ENCODE measurements around the gene GMPPA.

GMPPA gene

DNA sequence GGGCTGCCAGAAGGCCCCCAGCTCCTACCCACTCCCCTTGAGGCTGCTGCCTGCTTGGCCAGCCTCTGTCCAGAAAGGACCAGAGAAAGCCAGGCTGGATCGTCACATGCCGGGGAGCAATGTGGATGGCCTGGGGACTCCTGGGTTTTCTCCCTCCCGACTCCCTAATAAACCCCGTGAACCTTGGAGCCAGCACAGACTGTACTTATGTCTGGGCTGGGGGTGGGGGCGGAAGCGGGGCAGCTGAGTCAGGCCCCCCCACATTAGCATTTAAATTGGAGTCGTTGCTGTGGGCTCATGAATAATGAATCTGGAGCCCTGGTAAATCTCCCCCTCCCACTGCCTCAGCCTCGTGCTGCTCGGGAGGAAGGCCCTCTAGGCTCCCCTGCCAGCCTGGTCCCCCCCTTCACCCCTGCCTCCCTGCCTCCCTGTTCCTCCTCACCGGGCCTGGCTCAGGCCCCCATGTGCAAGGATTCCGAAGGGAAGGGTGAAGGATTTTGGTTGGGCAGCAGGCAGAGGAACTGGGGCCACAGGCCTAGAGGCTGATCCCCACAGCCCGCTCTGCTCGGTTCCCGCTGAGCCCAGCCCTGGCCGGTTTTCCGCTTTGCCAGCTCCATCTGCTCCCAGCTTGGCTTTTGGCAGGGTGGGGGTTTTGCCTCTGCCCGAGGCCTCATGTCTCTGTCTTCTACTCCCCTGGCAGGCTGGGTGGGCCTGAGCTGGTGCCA, 8.3 kb downstream of the GMPPA start:
- no peak for DNase-seq (ENCODE audit: low read depth)

DNA sequence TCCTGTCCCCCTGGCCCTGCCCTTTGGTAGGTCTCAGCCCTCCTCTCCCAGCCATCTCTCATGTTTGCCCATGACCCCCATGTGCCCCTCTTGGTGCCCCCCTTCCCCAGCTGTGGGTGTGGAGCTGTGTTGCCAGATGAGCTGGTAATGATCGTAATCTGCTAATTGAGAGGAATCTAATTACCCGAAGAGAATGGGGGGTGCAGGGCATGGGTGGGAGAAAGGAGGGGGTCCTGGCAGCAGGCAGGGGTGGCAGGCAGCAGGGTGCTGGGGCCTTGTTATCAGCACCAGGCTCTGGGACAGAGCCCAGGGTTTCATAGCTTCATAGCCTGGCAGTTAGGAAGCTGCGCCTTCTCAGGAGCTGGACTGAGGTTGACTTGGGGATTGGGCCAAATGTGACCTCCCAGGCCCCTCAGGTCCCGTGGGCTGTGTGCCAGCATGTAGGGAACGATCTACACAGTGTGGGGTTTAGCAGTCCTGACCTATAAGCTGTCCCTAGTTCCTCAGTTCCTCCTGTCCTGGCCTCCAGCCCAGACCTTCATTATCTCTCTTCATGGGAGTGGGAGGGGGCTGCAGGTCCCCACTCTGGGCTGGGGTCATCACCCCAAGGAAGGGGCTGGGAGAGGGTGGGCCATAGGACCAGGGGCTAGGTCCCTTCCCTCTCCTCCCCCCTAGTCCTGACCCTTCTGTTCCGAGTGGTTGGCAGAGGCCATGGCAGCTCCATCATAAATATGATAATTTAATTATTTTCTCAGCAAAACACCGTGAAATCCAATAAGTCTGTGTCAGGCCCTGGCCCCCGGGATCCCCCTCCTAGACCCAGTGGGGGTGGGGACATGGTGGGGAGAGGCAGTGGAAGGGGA, 9.1 kb downstream of the GMPPA start:
- no peak for DNase-seq (ENCODE audit: low read depth)

DNA sequence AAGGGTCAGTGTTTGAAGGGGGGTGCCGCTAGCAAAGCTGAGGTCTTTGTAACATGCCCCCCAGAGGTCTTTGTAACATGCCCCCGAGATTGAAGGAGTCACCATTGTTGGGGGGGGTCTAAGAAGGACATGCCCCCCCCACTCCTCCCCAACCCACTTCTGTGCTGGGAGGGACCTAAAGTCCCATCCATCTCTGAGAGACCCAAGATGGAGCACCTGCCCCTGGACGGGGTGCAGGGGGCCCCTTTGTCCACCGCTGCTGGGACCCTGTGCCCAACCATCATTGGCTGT, 9.7 kb downstream of the GMPPA start:
- no peak for DNase-seq (ENCODE audit: low read depth)

DNA sequence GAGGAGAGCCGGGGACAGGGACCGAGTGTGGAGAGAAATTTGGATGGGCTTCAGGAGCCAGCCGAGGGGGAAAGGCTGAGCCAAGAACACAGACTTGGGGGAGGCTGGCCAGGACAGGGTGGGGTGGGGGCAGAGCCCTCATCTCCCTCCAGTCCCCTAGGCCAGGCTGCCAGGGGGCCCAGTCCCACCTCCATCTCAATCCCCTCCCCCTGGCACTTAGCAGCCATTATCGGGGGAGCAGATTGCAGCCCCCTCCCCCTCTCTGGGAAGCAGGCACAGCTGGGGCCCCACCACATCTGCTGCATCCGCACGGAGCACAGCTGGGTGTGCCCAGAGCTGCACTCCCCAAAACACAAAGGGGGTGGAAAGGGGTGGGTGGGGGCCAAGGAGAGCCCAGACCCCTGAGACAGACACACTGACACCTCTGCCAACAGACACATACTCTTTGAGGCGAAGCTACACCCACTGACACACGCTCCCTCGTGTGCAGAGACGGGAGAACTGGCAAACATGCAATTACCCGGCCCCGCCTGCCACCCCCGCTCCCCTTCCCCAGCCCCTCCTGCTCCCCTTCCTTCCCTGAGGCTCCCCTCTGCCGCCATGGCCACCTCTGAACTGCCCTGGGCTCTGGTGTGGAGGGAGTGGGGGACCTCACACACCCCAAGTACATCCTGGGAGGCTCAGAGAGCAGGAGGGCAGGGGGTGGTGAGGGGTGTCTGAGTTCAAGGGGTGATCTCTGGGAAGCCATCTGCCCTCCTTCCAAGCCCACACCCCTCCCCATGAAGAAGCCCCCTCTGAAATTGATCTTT, 10.5 kb downstream of the GMPPA start:
- DNase-seq (ENCODE audit: low read depth) = no peak

DNA sequence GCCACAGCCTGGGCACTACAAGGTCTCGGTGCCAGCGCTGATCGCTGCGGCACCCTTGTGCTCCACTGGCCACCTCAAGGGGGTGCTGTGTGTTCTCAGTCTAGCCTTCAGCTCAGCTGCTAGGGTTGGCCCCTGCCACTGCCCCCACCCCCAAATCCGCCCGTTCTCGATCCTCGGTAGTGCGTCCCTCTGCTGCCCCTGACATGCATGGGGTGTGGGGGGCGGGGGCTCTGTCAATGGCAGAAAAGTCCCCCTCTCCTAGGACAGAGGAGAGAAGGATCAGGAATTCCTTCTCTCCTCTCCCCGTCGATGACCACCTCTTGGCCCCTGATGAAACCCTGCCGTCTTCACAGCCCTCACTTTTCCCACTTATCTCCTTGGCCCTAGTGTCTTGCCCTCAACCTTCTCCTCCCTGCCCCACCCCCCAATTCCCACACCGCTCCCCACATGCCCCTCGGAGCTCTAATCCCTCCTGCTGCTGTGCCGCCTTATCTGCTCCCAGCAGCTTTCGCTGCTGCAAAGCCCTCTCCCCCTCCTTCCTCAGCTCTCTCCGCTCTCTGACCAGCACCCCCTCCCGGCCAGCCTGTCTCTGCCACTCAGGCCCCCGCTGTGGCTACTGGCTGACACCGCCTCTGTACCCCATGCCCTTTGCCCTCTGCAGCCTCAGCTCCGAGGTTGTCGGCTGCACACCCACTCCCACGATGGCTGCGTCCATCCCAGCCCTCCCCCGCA, 11.3 kb downstream of the GMPPA start:
- peak; percentile 40 for DNase-seq (ENCODE audit: low read depth)

DNA sequence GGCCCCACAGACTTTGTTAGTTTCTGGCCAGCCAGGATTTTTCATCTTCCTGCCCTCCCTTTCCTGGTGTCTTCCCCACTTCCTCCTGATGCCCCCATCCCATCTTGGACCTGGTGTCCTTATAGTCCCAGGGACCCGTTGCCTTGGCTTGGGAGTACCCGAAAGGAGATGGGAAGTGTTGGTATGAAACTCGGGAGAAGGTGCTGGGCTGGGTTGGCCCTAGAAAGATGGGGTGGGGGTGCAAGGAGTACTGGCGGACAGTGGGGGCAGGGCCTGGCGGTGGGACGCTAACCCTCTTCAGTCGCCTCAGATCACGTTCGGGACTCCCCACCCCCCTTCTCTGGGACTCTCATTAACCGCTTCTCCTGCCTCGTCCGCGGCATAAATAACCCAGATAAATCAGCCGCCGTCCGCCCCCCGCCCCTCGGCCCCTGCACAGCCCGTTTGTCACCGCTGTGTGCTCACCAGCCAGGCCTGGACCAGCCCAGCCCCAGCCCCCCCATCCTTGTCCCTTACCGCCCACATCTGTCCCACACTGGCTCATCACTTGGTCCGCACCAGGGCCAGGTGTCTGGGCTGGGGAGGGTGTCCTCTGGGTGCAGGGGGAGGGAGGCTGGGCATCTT, 11.9 kb downstream of the GMPPA start:
- no peak for DNase-seq (ENCODE audit: low read depth)

DNA sequence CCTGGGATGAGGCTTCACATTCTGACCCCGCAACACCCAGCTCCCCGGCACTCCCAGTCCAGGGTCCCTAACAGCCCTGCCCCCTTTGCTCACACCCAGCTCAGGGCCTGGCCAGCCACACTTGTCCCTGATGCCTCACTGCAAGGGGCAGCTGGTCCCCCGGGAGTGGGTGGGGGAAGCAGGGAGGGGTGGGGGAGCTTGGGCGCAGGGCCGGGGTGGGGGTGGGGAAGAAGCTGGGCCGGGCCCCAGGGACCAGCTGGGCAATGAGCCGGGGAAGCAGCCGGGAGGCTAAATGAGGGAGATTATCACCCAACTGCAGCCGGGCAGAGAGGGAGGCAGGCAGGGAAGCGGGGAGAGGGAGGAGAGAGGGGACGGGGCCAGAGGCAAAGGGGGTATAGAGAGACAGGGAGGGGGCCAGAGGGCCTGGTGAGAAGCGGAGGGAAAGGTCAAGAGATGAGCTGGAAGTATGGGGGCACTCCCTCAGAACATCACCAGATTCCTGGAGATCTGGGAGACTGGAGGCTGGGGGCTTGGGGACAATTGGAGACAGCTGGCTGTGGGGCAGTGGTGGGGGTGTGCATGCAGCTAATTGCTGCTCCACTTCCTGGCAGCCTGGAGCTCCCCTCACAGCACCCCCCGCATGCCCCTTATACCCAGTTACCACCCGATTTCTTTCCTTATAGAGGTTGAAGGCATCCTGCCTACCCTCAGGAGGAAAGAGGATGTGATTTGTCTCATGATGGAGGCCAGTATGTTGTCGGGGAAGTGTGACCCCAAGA, 13.0 kb downstream of the GMPPA start:
- no peak for DNase-seq (ENCODE audit: low read depth)

DNA sequence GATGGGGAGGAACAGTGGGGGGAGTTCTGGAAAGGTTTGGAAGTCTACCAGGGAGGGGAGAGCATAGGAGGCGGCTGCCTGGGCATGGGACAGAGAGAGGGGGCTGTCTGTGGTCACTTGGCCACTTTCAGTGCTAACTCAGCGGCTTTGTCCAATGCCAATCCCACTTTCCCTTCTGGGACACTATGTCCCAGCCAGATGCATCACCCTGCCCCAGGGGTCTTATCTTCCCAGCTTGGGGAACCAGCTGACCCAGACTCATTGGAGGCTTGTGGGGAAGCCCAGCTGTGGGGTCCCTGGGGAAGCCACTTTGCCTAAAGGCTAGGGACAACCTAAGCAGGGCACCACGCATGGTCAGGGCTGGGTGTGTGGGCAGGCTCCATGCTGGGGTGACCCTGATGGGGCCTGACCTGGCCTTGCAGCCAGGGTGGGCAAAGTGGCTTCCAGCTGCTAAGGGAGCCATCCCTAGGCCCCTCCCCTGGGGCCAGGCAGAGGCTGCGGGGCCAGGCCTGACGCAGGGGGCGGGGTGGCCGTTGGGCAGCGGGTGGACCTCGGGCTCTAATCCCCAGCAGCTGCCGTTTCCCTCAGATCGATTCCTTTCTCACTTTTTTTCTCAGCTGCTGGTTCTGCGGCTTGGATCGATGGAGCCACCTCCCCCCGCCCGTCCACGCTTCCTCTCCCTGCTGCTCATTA, 14.0 kb downstream of the GMPPA start:
- no peak for DNase-seq (ENCODE audit: low read depth)

DNA sequence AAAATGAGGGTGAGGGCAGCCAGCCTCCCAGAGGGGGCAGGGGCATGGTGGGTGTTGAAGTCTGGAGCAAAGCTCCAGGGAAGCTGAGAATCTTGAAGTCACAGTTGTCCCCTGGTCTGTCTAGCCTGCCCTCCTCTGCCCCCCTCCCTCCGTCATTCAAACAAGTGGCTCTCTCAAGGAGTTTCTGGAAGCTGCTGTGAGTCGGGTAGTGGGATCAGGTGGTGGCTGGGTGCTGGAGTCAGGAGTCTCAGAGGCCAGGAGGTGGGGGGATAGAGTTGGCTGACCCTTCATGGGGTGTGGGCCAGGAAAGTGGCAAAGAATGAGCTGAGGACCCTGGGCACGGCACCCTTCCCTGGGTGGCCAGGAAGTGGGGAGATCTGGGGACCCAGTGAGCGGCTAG, 15.1 kb downstream of the GMPPA start:
- DNase-seq (ENCODE audit: low read depth) = no peak

DNA sequence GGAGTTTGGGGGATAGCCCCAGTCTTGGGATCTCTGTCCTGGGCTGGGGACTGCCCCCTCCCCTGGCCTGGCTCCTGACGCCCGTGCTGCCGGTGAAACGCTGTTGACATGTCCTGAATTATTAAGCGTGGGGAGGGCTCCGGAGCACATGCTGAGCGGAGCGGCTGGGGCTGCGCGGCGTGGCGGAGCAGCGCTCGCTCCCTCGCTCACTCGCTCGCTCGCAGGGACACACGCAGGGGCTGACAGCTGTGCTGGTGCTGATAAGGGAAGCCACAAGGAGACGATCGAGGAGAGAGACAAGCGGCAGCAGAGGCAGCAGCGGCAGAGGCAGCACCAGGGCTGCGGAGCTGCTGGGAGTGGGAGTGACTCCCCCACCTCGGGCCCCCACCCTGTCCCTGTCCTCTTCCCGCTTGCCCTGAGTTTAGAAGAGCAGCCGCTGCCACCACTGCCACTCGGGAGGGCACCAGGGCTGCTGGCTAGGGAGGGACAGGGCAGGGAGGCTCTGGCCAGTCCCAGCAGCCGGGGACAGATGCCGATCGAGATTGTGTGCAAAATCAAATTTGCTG, 15.6 kb downstream of the GMPPA start, which contains the start of gene ASIC4:
Gene ASIC4 (plus strand): TSS at position 287 of the 566 bp plus-strand sequence. CDS start 243 bp downstream, at position 530.
- DNase-seq (ENCODE audit: low read depth) = no peak

DNA sequence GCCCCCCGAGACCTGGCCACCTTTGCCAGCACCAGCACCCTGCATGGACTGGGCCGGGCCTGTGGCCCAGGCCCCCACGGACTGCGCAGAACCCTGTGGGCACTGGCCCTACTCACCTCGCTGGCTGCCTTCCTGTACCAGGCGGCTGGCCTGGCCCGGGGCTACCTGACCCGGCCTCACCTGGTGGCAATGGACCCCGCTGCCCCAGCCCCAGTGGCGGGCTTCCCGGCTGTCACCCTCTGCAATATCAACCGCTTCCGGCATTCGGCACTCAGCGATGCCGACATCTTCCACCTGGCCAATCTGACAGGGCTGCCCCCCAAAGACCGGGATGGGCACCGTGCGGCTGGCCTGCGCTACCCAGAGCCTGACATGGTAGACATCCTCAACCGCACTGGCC, 16.1 kb downstream of the GMPPA start:
- DNase-seq (ENCODE audit: low read depth) = no peak

DNA sequence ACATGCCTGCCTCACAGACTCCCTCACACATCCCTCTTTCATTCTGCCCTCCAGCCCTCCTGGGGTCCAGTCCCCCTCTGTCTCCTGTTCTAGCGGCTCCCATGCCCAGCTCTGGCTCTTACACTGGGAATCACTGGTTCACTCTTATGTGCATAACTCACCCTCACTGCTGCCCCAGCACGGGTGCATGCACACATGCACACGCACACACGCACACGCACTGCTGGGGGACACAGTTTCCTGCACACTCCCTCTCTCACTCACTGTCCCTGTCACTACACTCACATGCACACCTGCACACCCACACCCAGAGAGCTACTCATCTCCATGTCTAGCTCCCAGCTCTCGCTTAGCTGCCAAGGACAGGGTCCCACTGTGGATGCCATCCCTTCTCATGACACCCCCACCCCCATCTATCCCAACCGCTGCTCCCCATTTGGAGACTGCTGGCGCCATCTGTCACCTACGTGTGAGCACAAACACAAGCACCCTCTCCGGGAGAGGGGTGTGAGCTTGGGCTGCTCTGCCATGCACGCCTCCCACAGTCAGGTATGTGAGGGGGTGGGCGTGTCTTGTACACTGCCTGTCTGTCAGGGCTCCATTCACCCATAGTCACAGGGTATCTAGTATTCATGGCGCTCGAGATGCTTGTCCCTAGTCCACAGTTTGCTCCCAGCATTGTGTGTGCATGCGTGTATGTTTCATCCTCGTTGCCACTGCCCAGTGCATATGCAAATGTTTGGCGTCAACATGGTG, 17.4 kb downstream of the GMPPA start:
- DNase-seq (ENCODE audit: low read depth) = no peak

DNA sequence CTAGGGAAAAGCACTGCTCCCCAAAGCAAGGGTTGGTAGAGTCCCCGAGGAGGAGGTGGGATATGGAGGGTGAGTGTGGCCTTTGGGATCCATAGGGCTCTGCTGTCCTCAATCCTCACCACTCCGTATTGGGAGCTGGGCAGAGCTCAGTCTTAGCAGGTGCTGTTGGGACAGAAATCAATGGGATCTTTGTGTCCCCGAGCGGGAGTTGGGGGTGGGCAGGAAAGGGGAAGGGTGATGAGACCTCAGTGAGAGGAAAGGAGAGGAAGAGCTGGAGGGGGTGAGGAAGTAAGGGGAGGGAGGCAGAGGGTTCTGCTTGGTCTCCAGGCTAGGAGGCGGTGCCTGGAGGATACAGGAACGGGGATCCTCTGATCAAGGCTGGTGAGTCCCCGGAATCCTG, 18.2 kb downstream of the GMPPA start:
- DNase-seq (ENCODE audit: low read depth) = no peak

DNA sequence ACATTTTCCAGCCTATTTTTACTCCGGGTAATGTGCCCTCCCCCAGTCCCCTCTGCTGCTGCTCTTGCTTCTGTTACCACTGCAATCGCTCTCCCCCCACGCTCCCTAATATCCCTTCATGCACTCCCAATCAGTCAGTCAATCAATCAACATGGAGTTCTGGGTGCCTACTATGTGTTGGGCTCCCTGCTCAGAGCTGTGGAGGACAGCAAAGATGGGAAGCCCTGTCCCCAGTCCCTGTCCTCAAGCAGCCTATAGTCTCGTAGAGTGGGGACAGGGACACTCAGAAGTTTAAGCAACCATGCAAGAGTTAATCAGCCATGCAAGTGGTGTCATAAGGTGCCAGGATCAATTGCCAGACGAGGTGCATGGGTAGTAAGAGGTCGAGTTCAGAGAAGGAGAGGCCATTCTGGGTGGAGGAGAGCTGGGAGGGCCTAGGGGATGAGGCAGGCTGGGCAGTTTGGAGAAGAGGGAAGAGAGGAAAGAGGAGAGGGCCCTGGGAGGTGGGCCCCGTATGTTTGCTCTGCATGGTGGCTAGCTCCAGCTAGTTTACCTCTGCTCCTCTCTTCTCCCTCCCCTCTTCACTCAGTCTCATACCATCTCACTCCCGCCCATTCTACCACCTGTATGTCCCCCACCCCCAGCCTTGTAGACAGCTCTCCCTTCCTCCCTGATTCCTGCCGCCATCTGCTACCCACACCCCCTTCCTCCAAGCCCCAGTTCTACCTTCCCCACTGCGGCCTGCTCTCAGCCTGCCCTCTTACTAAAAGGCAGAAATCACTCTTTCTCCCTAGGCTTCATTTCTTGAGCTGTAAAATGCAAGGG, 19.5 kb downstream of the GMPPA start:
- no peak for DNase-seq (ENCODE audit: low read depth)

DNA sequence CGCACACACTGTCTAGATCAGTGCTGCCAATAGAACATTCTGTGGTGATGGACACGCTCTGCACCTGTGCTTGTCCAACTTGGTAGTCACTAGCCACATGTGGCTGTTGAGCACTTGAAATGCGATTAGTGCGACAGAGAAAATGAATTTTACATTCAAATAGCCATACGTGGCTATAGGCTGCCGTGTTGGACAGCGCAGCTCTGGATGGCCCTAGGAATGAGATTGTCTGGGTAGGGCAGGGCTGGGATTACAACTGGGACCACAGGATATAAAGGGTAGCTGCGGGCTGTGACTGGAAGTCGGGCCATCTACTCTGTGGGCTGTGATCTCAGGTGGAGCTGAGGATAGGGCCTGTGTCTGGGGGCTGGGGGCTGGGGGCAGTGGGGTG, 20.8 kb downstream of the GMPPA start:
- no peak for DNase-seq (ENCODE audit: low read depth)

DNA sequence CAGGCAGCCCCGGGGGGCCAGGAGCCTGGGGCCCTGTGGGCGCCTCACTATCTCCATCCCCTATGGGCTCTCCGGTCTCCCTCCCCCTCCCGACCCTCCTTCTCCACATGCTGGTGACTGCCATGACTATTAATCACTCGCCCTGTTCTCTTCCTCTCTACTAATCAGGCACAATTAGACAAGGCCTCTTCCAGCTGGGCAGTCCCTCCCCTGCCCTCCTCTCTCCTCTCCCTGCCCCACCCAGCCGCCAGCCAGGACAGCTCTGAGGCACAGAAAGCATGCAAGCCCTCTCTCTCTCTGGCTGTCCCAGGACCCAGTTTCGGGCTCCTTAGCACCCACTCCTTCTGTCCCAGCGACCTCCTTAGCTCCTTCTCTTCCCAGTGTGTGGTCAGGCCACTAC, 21.4 kb downstream of the GMPPA start:
- no peak for DNase-seq (ENCODE audit: low read depth)

DNA sequence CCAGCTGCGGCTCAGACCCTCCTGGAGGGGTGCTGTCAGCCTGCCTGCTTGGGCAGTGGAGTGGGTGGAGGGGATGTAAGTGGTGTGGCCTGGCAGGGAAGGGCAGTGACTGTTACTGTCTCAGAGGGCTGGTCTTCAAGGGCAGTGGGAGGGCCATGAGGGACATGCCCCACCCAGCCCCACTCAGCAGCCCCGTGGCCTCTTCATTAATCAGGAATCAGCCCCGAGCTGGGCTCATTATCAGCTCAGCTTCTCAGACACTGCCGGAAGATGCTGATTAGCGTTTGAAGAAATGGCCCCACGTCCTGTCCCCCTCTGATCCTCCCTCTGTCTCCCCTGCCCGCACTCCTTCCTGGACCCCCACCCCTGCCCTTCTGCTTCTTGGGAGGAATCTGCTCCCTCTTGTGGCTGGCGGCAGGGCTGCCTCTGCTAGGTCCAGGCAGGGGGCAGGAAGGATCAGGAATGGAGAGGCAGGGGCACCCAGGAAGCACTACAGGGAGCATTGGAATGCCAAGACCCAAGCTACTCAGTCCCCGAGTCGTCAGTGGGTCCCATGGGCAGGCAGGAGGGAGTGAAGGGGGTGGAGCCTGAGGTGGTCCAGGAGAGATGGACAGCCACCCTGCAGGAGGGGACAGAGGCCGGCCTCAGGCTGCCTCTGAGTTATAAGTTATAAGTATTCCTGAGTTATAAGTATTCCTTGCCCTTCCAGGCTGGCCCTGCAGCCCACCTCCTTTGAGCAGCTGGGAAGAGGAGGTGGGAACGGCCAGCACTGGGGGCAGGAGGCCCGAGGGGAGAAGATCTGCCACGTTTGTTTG, 22.6 kb downstream of the GMPPA start:
- DNase-seq (ENCODE audit: low read depth) = no peak
